GM12892 (cell line): ENCODE measurements around the gene PHF21A.
A peak's percentile ranks its signal among the peaks of the same experiment; 100 is the strongest.
"Not testable (repeated sequence)": the region's sequence is repeated elsewhere in the genome, so short reads cannot be mapped to it uniquely, and the experiment has no call there.

Experiments used
- DNase-seq: peaks from one replicate; pipeline ENCODE4 v3.0.0; 2011; ENCODE audit not compliant: insufficient read length
- FAIRE-seq: peaks from 2 replicates; lab custom pipeline; 2011; peaks lifted over from hg19 to GRCh38; lab: Jason Lieb, UNC
- POLR2A ChIP-seq: IDR thresholded peaks from 2 replicates; pipeline ENCODE4 v1.6.1; 2011; ENCODE audit warnings: low read depth, low read length, control low read depth
- POLR2AphosphoS5 ChIP-seq: IDR thresholded peaks from 2 replicates; pipeline ENCODE4 v1.6.1; 2011; ENCODE audit warnings: low read depth, low read length, control low read depth
- TAF1 ChIP-seq: IDR thresholded peaks from 2 replicates; pipeline ENCODE4 v1.6.1; 2011; ENCODE audit warnings: low read depth, mild to moderate bottlenecking, control low read depth, low read length, borderline replicate concordance

Gene PHF21A

DNA sequence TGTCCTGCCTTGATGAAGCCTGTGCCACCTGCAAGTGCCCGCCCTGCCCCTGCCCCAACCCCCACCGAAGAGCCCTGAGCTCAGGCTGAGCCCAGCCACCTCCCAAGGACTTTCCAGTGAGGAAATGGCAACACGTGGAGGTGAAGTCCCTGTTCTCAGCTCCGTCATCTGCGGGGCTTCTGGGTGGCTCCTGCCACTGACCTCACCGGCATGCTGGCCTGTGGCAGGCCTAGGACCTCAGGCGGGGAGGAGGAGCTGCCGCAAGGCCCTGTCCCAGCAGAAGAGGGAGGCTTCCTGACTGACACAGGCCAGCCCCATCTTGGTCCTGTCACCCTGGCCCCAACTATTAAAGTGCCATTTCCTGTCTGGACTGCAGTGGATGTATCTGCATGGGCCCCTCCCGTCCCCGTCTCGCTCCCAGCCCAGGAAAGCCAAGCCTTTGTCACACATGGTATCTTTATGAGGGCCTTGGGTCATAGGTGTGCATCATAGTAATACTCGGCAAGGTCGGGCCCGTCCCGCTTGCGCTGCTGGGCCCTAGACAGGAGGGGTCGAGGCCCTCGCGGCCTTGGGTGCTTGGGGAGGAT, 215.1 kb downstream of the PHF21A start:
- DNase-seq (no peak), FAIRE-seq (peak; percentile 64)
- TF ChIP-seq POLR2AphosphoS5 (no peak), POLR2A (no peak), TAF1 (no peak)

DNA sequence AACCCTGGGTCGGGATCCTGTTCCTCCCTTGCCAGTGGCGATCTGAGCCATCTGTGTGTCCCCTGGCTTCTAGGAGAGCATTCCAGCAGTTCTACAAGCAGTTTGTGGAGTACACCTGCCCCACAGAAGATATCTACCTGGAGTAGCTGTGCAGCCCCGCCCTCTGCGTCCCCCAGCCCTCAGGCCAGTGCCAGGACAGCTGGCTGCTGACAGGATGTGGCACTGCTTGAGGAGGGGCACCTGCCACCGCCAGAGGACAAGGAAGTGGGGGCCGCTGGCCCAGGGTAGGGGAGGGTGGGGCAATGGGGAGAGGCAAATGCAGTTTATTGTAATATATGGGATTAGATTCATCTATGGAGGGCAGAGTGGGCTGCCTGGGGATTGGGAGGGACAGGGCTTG, 215.7 kb downstream of the PHF21A start:
- not testable (repeated sequence) for DNase-seq, FAIRE-seq

DNA sequence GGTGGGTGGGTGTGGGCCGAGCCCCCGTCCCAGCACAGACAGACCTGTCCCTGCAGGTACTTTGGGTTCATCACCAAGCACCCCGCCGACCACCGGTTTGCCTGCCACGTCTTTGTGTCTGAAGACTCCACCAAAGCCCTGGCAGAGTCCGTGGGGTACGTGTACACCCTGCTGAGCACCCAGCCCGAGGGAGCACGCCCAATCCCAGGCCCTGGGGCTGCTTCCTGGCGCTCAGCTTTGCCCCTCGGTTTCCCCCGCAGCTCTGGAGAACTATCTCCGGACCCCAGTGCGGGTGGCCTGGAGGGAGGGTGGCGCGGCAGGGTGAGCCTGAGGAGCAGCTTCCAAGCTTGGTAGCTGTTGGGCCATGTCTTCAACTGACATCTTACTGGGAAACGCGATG, 216.2 kb downstream of the PHF21A start:
- no peak for DNase-seq
- FAIRE-seq = no peak
- TF ChIP-seq POLR2A (no peak), POLR2AphosphoS5 (no peak)

DNA sequence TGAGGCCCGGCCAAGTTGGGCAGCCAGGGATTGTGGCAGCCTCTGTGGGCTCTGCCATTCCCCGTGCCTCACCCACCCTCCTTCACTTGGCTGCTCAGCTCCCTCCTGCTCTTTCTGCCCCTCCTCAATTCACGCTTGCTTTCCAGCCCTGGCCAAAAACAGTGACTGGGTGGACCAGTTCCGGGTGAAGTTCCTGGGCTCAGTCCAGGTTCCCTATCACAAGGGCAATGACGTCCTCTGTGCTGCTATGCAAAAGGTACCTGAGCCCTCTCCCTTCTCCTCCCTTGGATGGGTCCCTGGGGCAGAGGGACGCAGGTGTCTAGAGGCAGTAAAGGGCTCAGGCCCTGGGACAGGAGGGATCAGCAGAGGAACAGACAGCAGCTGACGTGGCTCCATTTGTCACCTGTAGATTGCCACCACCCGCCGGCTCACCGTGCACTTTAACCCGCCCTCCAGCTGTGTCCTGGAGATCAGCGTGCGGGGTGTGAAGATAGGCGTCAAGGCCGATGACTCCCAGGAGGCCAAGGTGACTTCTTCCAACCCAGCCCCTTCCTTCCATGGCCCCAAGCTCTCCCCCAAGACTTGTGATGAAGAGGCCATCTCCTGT, 216.8 kb downstream of the PHF21A start:
- DNase-seq = no peak
- FAIRE-seq = no peak
- no peak for TF ChIP-seq POLR2AphosphoS5
- TF ChIP-seq POLR2A = no peak
- no peak for TF ChIP-seq TAF1

DNA sequence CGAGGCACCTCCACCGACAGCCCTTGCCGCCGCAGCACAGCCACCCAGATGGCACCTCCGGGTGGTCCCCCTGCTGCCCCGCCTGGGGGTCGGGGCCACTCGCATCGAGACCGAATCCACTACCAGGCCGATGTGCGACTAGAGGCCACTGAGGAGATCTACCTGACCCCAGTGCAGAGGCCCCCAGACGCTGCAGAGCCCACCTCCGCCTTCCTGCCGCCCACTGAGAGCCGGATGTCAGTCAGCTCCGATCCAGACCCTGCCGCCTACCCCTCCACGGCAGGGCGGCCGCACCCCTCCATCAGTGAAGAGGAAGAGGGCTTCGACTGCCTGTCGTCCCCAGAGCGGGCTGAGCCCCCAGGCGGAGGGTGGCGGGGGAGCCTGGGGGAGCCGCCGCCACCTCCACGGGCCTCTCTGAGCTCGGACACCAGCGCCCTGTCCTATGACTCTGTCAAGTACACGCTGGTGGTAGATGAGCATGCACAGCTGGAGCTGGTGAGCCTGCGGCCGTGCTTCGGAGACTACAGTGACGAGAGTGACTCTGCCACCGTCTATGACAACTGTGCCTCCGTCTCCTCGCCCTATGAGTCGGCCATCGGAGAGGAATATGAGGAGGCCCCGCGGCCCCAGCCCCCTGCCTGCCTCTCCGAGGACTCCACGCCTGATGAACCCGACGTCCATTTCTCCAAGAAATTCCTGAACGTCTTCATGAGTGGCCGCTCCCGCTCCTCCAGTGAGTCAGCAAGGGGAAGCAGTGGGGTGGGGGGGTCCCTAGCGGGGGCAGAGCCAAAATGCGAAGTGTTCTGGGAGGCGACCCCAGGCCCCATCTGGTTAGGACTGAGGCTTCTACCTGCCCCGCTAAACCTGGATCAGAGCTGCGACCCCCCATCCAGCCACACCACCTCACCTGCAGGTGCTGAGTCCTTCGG, 218.5 kb downstream of the PHF21A start:
- TF ChIP-seq POLR2A (no peak), TAF1 (no peak)
- FAIRE-seq = no peak
- no peak for DNase-seq

DNA sequence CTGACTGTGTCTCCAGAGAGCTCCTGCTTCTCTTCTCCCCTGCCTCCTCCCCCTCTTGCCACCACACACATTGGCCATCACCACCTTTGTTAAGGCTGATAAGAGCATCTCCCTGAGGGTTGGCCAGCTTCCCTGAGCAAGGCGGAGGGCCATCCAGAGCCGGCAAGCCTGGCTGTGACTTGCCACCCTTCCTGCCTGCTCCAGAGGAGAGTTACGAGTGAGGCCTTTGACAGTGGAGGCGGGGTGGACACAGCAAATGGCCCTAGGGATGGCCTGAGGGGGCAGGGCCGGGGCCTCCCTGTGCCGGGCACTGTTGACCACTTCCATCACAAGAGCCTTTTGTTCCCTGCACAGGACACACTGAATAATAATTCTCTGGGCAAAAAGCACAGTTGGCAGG, 219.6 kb downstream of the PHF21A start:
- DNase-seq (no peak), FAIRE-seq (no peak)
- TF ChIP-seq POLR2A (no peak), TAF1 (no peak), POLR2AphosphoS5 (no peak)

DNA sequence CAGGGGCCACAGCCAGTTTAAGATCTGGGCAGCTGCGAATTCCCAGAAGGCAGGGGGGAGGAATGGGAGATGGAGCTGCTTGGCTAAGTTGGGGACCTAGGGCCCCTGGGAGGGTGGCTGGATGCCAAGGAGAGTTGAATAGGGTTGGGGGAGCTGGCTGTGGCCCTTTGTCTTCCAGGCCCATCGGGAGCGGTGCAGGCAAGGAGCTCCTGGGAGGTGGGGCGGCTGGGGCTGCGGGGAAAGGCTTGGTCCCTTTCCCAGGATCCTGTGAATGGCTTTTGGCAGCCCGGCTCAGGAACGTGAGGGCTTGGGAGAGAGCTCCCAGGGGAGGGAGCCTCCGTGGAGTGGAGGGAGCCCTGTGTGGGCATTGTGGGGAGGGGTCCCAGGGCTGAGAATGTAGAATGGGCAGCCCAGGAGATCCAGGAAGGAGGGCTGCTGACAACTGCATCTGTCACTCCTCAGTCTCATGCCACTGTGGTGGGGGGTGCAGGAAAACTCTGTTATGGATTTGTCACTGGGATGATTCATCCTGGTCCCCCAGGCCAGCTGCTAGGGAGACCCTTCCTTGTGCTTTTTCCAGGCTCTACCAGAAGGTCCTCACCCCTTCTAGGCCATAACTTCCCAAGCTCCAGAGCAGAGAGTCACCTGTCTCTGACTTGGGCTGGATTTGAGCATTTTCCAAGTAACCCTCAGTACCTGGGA, 220.2 kb downstream of the PHF21A start:
- TF ChIP-seq POLR2AphosphoS5 (no peak), POLR2A (no peak), TAF1 (no peak)
- DNase-seq (no peak), FAIRE-seq (no peak)

DNA sequence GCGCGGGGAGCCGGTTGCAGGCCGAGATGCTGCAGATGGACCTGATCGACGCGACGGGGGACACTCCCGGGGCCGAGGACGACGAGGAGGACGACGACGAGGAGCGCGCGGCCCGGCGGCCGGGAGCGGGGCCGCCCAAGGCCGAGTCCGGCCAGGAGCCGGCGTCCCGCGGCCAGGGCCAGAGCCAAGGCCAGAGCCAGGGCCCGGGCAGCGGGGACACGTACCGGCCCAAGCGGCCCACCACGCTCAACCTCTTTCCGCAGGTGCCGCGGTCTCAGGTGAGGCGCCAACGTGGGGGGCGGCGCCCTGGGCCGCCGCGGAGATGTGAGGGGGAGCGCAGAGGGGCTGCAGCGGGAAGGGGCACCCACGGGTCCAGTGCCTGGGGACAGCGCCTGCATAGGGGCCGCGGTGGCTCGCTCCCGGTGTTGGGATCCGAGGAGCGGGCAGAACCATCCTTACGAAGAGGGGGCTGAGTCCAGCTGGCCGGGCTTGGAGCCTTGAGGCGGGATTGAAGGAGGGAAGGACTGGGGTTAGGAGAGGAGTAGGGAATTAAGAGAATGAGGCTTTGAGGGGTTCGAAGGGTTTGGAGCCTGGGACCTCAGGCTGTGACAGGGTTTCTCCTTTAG, 221.0 kb downstream of the PHF21A start:
- not testable (repeated sequence) for DNase-seq, FAIRE-seq

DNA sequence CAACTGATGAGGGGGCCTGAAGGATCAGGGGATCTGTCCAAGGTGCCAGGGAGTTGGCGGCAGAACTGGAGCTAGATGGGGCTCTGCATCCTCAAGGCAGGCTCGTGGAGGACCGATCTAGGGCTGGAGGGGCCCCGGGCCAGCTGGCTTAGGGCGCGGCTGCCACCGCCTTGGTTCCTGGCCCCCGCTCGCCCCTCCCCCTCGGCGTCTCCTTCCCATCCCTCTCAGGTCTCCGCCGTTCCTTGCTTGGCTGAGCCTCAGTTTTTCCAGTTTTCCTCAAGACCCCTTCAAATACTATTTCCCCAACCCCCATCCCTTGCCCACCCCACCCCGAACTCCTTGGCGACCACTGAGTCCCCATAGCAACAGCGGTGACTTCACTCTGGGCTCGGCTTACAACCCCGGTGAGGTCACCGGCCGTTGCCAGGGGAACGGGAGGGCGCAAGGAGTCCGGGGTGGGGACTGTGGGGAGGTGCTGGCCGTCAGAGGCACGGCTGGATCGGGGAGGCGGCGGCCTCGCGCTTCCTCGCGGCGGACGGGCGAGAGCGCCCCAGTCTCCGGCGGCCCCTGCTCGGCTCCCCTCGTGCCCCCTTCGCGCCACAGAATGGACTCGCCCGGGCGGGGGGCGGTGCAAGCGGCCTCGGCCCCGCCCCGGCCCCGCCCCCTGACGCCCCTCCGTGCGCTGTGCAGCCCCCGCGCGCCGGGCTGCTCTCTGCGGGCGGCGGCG, 221.6 kb downstream of the PHF21A start:
- FAIRE-seq = peak; percentile 62
- peak; percentile 74 for DNase-seq
- TF ChIP-seq TAF1 = no peak
- TF ChIP-seq POLR2AphosphoS5 = no peak
- TF ChIP-seq POLR2A = no peak

DNA sequence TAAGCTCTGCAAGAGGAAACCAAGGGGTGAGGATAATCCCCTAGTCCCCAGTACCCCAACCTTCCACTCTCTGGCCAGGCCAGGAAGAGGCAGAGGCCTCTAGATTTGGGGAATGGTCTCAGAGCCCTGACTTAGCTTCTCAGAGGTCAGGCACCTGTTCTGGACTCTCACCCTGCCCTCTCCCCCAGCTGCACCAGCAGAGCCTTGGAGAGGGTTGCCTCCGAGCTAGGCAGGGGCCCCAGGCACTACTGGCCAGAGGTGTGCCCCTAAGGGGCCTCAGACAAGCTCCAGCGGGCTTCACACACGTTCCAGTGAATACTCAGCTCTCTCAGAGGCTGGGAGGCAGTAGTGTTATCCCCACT, 222.2 kb downstream of the PHF21A start:
- TF ChIP-seq POLR2AphosphoS5 = no peak
- TF ChIP-seq TAF1 = no peak
- no peak for TF ChIP-seq POLR2A
- FAIRE-seq (no peak), DNase-seq (no peak)

DNA sequence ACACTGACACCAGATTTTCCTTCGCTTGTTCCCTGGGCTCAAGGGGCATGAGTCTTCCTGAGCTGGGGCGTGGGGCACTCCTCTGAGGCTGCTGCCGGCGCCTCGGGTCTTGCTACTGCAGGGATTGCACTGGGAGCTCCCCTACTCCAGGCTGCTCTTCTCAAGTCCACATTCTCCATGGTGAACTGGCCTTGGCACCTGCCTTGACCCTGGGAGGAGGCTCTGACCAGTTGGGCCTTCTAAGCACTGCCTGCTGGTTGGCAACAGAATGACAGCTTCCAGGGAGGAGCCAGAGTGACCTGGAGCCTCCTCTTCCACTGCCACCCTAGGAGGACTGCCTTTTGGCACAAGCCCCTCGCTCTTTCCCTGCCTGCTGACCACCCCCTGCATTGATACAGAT, 223.7 kb downstream of the PHF21A start:
- no peak for TF ChIP-seq TAF1
- FAIRE-seq (no peak), DNase-seq (no peak)
